Mesendoderm (in vitro differentiated cells): ENCODE data around the gene ATP8A1.
"Not testable (repeated sequence)": the region's sequence is repeated elsewhere in the genome, so short reads cannot be mapped to it uniquely, and the experiment has no call there.

Experiments
- DNase-seq: peaks from one replicate; pipeline ENCODE4 v3.0.0; 2013
- H2AK5ac ChIP-seq: 2 replicates; pipeline ENCODE4 v1.6.1; 2013; ENCODE audit warnings: low read length, inconsistent platforms
- H2BK120ac ChIP-seq: 2 replicates; pipeline ENCODE4 v1.6.1; 2013; ENCODE audit warnings: low read depth, mild to moderate bottlenecking, low read length, moderate library complexity, mixed read lengths
- H2BK15ac ChIP-seq: replicated peaks from 2 replicates; pipeline ENCODE4 v1.6.1; 2013; ENCODE audit warnings: low read depth, mild to moderate bottlenecking, moderate library complexity
- H2BK5ac ChIP-seq: 2 replicates; pipeline ENCODE4 v1.6.1; 2013; ENCODE audit warnings: low read length, inconsistent platforms
- H3K18ac ChIP-seq: 2 replicates; pipeline ENCODE4 v1.6.1; 2013; ENCODE audit warnings: mild to moderate bottlenecking, low read length, mixed read lengths
- H3K23ac ChIP-seq: one replicate; pipeline ENCODE4 v1.6.1; 2013; ENCODE audit warnings: low read length
- H3K27ac ChIP-seq: 2 replicates; pipeline ENCODE4 v1.5.1; 2013; ENCODE audit warnings: low read depth, mild to moderate bottlenecking, inconsistent platforms, low read length, moderate library complexity
- H3K27me3 ChIP-seq: 2 replicates; pipeline ENCODE4 v1.6.1; 2013; ENCODE audit warnings: low read length, control low read depth, mild to moderate bottlenecking, inconsistent platforms; ENCODE audit not compliant: insufficient read depth, poor library complexity
- H3K36me3 ChIP-seq: 2 replicates; pipeline ENCODE4 v1.6.1; 2013; ENCODE audit warnings: low read length, inconsistent platforms; ENCODE audit not compliant: control insufficient read depth, insufficient read depth
- H3K4ac ChIP-seq: one replicate; pipeline ENCODE4 v1.6.1; 2013; ENCODE audit warnings: low read depth, mild to moderate bottlenecking, low read length, moderate library complexity
- H3K4me1 ChIP-seq: 2 replicates; pipeline ENCODE4 v1.6.1; 2013; ENCODE audit warnings: low read depth, low read length, inconsistent platforms; ENCODE audit not compliant: control insufficient read depth
- H3K4me2 ChIP-seq: 2 replicates; pipeline ENCODE4 v1.6.1; 2013; ENCODE audit warnings: low read length
- H3K4me3 ChIP-seq: 2 replicates; pipeline ENCODE4 v1.5.1; 2013; ENCODE audit warnings: mild to moderate bottlenecking, low read length
- H3K56ac ChIP-seq: one replicate; pipeline ENCODE4 v1.6.1; 2013; ENCODE audit warnings: low read length
- H3K79me1 ChIP-seq: 2 replicates; pipeline ENCODE4 v1.6.1; 2013; ENCODE audit warnings: low read length, inconsistent platforms
- H3K79me2 ChIP-seq: 2 replicates; pipeline ENCODE4 v1.6.1; 2013; ENCODE audit warnings: mild to moderate bottlenecking, low read length; ENCODE audit not compliant: control insufficient read depth, insufficient read depth
- H3K9ac ChIP-seq: 2 replicates; pipeline ENCODE4 v1.6.1; 2013; ENCODE audit warnings: low read length, inconsistent platforms
- H4K5ac ChIP-seq: one replicate; pipeline ENCODE4 v1.6.1; 2013; ENCODE audit warnings: low read length
- H4K8ac ChIP-seq: one replicate; pipeline ENCODE4 v1.6.1; 2013; ENCODE audit warnings: low read depth, mild to moderate bottlenecking, control low read depth, low read length, moderate library complexity
- WGBS: extraction: QIAGEN DNeasy Blood & Tissue Kit; methylation state at CpG from one replicate; pipeline ENCODE4 v1.1.7; 2013; ENCODE audit warnings: low lambda C conversion rate, missing lambda C conversion rate; ENCODE audit not compliant: insufficient coverage; ENCODE audit errors: extremely low coverage; 5-methylcytosine and 5-hydroxymethylcytosine counted together

Gene ATP8A1

DNA sequence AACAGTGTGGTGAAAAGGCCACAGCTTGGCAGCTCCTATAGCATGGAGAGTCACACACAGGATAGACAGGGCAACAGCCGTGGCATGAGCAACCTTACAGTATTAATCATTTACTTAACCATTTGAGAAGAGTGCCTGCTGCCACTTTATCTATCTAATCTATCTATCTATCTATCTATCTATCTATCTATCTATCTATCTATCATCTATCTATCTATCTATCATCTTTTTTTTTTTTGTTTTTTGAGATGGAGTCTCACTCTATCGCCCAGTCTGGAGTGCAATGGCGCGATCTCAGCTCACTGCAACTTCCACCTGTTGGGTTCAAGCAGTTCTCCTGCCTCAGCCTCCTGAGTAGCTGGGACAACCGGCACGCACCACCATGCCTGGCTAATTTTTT, 284.6 kb downstream of the ATP8A1 start:
- not testable (repeated sequence) for H3K27me3 ChIP-seq, H3K23ac ChIP-seq, H2BK5ac ChIP-seq, H3K4me1 ChIP-seq, H3K56ac ChIP-seq, H4K5ac ChIP-seq, H3K79me2 ChIP-seq, H3K4ac ChIP-seq, H2BK120ac ChIP-seq, H3K4me2 ChIP-seq, H4K8ac ChIP-seq, H2AK5ac ChIP-seq, H2BK15ac ChIP-seq, H3K9ac ChIP-seq, H3K4me3 ChIP-seq, H3K27ac ChIP-seq, H3K36me3 ChIP-seq, H3K79me1 ChIP-seq, H3K18ac ChIP-seq, DNase-seq
- no CpG with 5 or more reads among the region's 6 CpGs for WGBS

DNA sequence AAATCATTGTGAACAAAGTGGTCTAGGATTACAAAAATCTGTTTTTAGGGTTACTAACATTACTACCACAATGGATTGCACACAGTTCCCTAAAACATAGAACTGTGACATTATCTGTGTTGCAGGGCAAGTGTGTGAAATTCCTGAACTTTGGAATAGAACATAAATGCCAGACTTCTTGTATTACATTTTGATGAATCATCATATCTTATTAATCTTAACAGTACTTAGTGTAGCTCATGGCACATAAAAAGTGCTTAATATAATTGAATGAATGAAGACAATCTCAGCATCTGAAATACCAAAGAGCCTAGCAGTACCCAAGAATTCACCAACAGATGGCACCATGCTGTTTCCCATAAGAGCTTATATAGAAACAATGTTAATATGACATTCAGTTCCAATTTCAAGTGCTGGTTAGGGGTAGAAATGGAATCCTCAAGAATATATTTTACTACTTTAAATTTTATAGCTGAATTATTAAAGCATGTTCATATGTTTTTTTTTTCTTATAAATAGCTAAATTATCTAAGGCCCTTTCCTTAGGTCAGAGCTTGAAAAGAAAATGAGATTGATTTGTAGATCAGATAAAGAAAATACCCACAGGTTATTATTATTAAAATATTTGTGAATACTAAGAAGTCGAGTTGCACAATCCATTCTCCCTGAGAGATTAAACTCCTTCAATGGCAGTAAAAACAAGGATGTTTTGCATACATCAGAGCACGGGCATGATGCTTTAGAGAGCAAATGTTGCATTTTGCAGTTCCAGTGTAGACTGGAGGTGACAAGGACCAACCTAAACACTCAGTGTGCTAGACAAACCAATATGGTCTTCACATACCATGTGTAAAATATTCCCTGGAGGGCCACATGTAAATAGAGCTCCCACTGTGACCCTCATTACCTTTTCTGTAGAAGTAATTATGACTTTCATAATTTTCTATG, 285.3 kb downstream of the ATP8A1 start:
- Histone ChIP-seq H3K4ac (no peak overlapping the region), H3K4me2 (no peak overlapping the region), H3K79me1 (no peaks in the 10 kb centered on the region), H2AK5ac (no peak overlapping the region), H3K27me3 (no peaks in the 10 kb centered on the region), H3K4me3 (no peak overlapping the region), H2BK15ac (no peak overlapping the region), H3K27ac (no peak overlapping the region), H3K9ac (no peak overlapping the region), H3K18ac (no peak overlapping the region), H4K8ac (no peak overlapping the region), H2BK120ac (no peak overlapping the region), H2BK5ac (no peak overlapping the region), H3K36me3 (no peaks in the 10 kb centered on the region), H3K23ac (no peak overlapping the region), H3K56ac (no peak overlapping the region), H3K79me2 (no peaks in the 10 kb centered on the region), H3K4me1 (no peaks in the 10 kb centered on the region), H4K5ac (no peak overlapping the region)
- no CpG with 5 or more reads among the region's 2 CpGs for WGBS
- DNase-seq = peak; percentile 51

DNA sequence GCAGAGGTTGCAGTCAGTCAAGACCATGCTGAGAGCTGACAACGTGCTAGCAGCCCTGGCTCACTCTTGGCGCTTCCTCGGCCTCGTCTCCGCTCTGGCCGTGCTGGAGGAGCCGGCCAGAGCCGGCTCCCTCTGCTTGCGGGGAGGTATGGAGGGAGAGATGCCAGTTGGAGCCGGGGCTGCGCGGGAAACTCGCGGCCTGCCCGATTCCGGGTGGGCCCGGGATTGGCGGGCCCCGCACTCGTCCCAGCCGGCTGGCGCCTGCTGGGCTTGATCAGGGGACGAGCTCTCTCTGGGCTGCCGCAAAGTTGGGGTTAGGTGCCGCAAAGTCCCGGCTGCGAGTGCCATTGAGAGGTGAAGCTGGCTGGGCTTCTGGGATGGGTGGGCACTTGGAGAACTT, 287.4 kb downstream of the ATP8A1 start:
- Histone ChIP-seq H4K8ac (no peak overlapping the region), H3K23ac (no peak overlapping the region), H3K9ac (no peak overlapping the region), H3K79me1 (no peaks in the 10 kb centered on the region), H2AK5ac (no peak overlapping the region), H3K27ac (no peak overlapping the region), H4K5ac (no peak overlapping the region), H3K27me3 (no peaks in the 10 kb centered on the region), H3K36me3 (no peaks in the 10 kb centered on the region), H2BK120ac (no peak overlapping the region), H3K4me3 (no peak overlapping the region), H3K4ac (no peak overlapping the region), H3K79me2 (no peaks in the 10 kb centered on the region), H3K4me1 (no peaks in the 10 kb centered on the region), H3K4me2 (no peak overlapping the region), H2BK15ac (no peak overlapping the region), H2BK5ac (no peak overlapping the region), H3K18ac (no peak overlapping the region), H3K56ac (no peak overlapping the region)
- no CpG with 5 or more reads among the region's 27 CpGs for WGBS
- DNase-seq = no peak

DNA sequence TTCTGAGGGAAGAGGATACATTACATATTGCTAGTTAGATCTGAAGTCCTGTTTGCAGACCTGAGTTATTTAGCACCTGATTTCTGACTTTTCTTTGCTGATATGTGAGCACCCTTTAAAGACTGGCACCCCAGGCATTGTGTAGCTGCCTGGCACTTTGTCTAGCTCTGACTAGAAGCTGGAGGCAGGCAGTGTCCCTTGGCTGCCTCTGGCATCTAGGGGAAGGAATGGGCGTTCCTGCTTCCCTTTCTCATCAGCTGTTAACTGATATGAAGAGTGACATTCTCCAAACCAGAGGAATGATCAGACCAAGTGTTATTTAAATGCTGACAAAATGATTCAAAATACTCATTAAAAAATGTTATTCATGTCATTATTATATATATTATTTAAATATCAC, 289.9 kb downstream of the ATP8A1 start:
- no CpG with 5 or more reads among the region's 1 CpG for WGBS
- H3K4ac ChIP-seq = no peak overlapping the region
- H3K79me1 ChIP-seq = no peaks in the 10 kb centered on the region
- no peak overlapping the region for H2BK15ac ChIP-seq
- no peaks in the 10 kb centered on the region for H3K36me3 ChIP-seq
- no peak overlapping the region for H2BK5ac ChIP-seq
- no peak overlapping the region for H3K4me2 ChIP-seq
- no peaks in the 10 kb centered on the region for H3K27me3 ChIP-seq
- no peak overlapping the region for H4K5ac ChIP-seq
- DNase-seq = no peak
- H3K4me3 ChIP-seq = no peak overlapping the region
- no peak overlapping the region for H4K8ac ChIP-seq
- no peak overlapping the region for H3K18ac ChIP-seq
- no peak overlapping the region for H3K9ac ChIP-seq
- no peak overlapping the region for H2BK120ac ChIP-seq
- no peak overlapping the region for H3K27ac ChIP-seq
- no peak overlapping the region for H3K23ac ChIP-seq
- H3K79me2 ChIP-seq = no peaks in the 10 kb centered on the region
- H3K56ac ChIP-seq = no peak overlapping the region
- H3K4me1 ChIP-seq = no peaks in the 10 kb centered on the region
- H2AK5ac ChIP-seq = no peak overlapping the region

DNA sequence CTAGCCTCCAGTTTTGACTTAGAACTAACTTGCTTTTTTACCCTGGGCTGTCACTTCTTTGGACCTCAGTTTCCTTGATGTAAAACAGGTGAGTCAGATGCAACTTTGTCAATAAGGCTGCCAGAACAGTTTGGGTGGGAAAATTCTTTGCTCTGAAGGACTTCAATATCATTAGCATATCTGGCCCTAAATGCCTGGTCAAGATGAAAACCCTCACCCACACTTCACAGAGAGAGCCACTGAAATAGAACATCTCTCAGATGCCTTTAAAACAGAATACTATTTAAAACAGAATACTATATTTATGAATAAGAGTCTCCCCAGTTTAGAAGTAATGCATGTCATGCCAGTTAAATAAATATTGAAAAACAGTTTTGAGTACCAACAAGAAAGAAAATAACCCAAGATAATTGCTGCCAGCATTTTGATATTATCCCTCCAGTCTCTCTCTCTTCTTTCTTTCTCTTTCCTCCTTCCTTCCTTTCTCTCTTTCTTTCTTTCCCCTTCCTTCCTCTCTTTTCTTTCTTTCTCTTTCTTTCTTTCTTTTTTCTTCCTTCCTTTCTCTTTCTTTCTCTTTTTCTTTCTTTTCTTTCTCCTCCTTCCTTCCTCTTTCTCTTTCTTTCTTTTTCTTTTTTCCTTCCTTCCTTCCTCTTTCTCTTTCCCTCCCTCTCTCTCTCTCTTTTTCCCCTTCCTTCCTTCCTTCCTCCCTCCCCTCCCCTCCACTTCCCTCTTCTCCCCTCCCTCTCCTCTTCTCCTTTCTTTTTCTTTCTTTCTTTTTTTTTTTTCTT, 292.4 kb downstream of the ATP8A1 start:
- Histone ChIP-seq H2AK5ac (no peak overlapping the region), H3K4me2 (no peak overlapping the region), H4K5ac (no peak overlapping the region), H3K4me3 (no peak overlapping the region), H3K79me2 (no peaks in the 10 kb centered on the region), H3K23ac (no peak overlapping the region), H3K4ac (no peak overlapping the region), H2BK5ac (no peak overlapping the region), H2BK15ac (no peak overlapping the region), H3K9ac (no peak overlapping the region), H3K18ac (no peak overlapping the region), H3K27me3 (no peaks in the 10 kb centered on the region), H3K27ac (no peak overlapping the region), H2BK120ac (no peak overlapping the region), H4K8ac (no peak overlapping the region), H3K4me1 (no peaks in the 10 kb centered on the region), H3K36me3 (no peaks in the 10 kb centered on the region), H3K56ac (no peak overlapping the region), H3K79me1 (no peaks in the 10 kb centered on the region)
- no peak for DNase-seq
